Tibial nerve (tissue), 4 donors: ENCODE data around the gene RBM8A.

Experiments used
- CTCF ChIP-seq, 5 experiments: fragments of 200-600 bp in 3 of 5; fragments of 450-650 bp in 2 of 5; sonication (generic) in 3 of 5; IDR thresholded peaks; one replicate each; pipeline ENCODE4 v1.5.1; 2016 to 2019; ENCODE audit warnings: antibody characterized with exemption in 5 of 5, mild to moderate bottlenecking in 3 of 5, moderate library complexity in 2 of 5
- EP300 ChIP-seq, 2 donors: sonication (generic); formaldehyde crosslinking; IDR thresholded peaks; one replicate each; pipeline ENCODE4 v1.6.1; 2017; ENCODE audit warnings: antibody characterized with exemption in 2 of 2, mild to moderate bottlenecking in 1 of 2
- POLR2A ChIP-seq, 2 donors: fragments of 450-650 bp; IDR thresholded peaks; one replicate each; pipeline ENCODE4 v1.6.1; 2017; ENCODE audit warnings: antibody characterized with exemption in 2 of 2, mild to moderate bottlenecking in 2 of 2, moderate library complexity in 2 of 2

- TF ChIP-seq CTCF (IDR thresholded peaks at IDR 0.05), result no peak
- no peak for TF ChIP-seq POLR2A (IDR thresholded peaks at IDR 0.05)
- no peak for TF ChIP-seq EP300 (IDR thresholded peaks at IDR 0.05)
These were observed 29.6 kb upstream of the RBM8A start for GRCh38 chr1:145956781-145957442.
